T follicular helper cell (primary cell): ENCODE data around the gene FAR2.
A peak's percentile ranks its signal among the peaks of the same experiment; 100 is the strongest.
"Not testable (repeated sequence)": the region's sequence is repeated elsewhere in the genome, so short reads cannot be mapped to it uniquely, and the experiment has no call there.

Experiments used
- DNase-seq: peaks from one replicate; pipeline ENCODE4 v3.0.0-alpha.2; 2020; ENCODE audit warnings: low read depth
- total RNA-seq, 2 experiments: gene quantifications; one replicate each; lab custom pipeline; 2026; lab: John Stamatoyannopoulos, UW

Gene FAR2
- 3.8 to 8.0 reads per million in 2 experiments for total RNA-seq

GRCh38 chr12:29148911-29149690 lies at the start of gene FAR2:
TSS of gene FAR2 (plus strand) at chr12:29149278. CDS start at chr12:29270450, 121,172 bp downstream.
- no peak for DNase-seq

- no peak for DNase-seq
These were observed 46.3 kb upstream of the FAR2 start for GRCh38 chr12:29102741-29103140.

- DNase-seq = peak; percentile 17
These were observed 45.5 kb upstream of the FAR2 start for GRCh38 chr12:29103539-29103974.

- no peak for DNase-seq
These were observed 44.6 kb upstream of the FAR2 start for GRCh38 chr12:29104516-29104915.

GRCh38 chr12:29110506-29111442 lies 38.3 kb upstream of the FAR2 start:
- DNase-seq = no peak

GRCh38 chr12:29113101-29113500 lies 36.0 kb upstream of the FAR2 start:
- DNase-seq = no peak

- DNase-seq = no peak
These were observed 32.7 kb upstream of the FAR2 start for GRCh38 chr12:29116414-29116813.

GRCh38 chr12:29131539-29131938 lies 17.5 kb upstream of the FAR2 start:
- DNase-seq = no peak

- no peak for DNase-seq
These were observed 16.8 kb upstream of the FAR2 start for GRCh38 chr12:29132316-29132715.

GRCh38 chr12:29133181-29133580 lies 15.9 kb upstream of the FAR2 start:
- DNase-seq = no peak

- DNase-seq = no peak
These were observed 15.4 kb upstream of the FAR2 start for GRCh38 chr12:29133680-29134079.

GRCh38 chr12:29138256-29138655 lies 10.8 kb upstream of the FAR2 start:
- not testable (repeated sequence) for DNase-seq

GRCh38 chr12:29138855-29139254 lies 10.2 kb upstream of the FAR2 start:
- DNase-seq = not testable (repeated sequence)

GRCh38 chr12:29145372-29146170 lies 3.5 kb upstream of the FAR2 start:
- no peak for DNase-seq

GRCh38 chr12:29146196-29146595 lies 2.9 kb upstream of the FAR2 start:
- DNase-seq = no peak

GRCh38 chr12:29147731-29148595 lies 1.1 kb upstream of the FAR2 start:
- DNase-seq = no peak

- DNase-seq = no peak
These were observed 525 bp upstream of the FAR2 start for GRCh38 chr12:29148596-29148910.

- DNase-seq = no peak
These were observed 708 bp downstream of the FAR2 start for GRCh38 chr12:29149691-29150281.

- no peak for DNase-seq
These were observed 1.4 kb downstream of the FAR2 start for GRCh38 chr12:29150462-29150861.

GRCh38 chr12:29152223-29152868 lies 3.3 kb downstream of the FAR2 start:
- no peak for DNase-seq
